HG03025 (cell line): Measurements from ENCODE around the gene FAM163B.

Experiments
- ATAC-seq: cut with Tn5 transposase; IDR thresholded peaks from one replicate; pipeline ENCODE4 v1.9.1; 2021; ENCODE audit warnings: mild to moderate bottlenecking, moderate library complexity; ENCODE audit not compliant: unreplicated experiment, low FRiP score

Gene FAM163B

GRCh38 chr9:133621725-133622267 is 12.6 kb upstream of the FAM163B start:
- no peak for ATAC-seq

GRCh38 chr9:133619791-133620190 is 10.6 kb upstream of the FAM163B start:
- no peak for ATAC-seq

- ATAC-seq = no peak
Observed at GRCh38 chr9:133618726-133619125, 9.5 kb upstream of the FAM163B start.

- no peak for ATAC-seq
Observed at GRCh38 chr9:133616643-133617405, 7.6 kb upstream of the FAM163B start.

- no peak for ATAC-seq
Observed at GRCh38 chr9:133615606-133616188, 6.5 kb upstream of the FAM163B start.

- no peak for ATAC-seq
Observed at GRCh38 chr9:133615186-133615585, 6.0 kb upstream of the FAM163B start.

GRCh38 chr9:133614678-133615077 is 5.5 kb upstream of the FAM163B start:
- no peak for ATAC-seq

GRCh38 chr9:133614056-133614455 is 4.9 kb upstream of the FAM163B start:
- ATAC-seq = no peak

GRCh38 chr9:133613432-133613831 is 4.2 kb upstream of the FAM163B start:
- no peak for ATAC-seq

GRCh38 chr9:133612816-133613215 is 3.6 kb upstream of the FAM163B start:
- no peak for ATAC-seq

GRCh38 chr9:133612051-133612450 is 2.9 kb upstream of the FAM163B start:
- ATAC-seq = no peak

GRCh38 chr9:133610845-133611244 is 1.7 kb upstream of the FAM163B start:
- no peak for ATAC-seq

- no peak for ATAC-seq
Observed at GRCh38 chr9:133608889-133609288, 300 bp downstream of the FAM163B start.

GRCh38 chr9:133608382-133608781 is 807 bp downstream of the FAM163B start:
- ATAC-seq = no peak

- ATAC-seq = no peak
Observed at GRCh38 chr9:133607976-133608375, 1.2 kb downstream of the FAM163B start.

- no peak for ATAC-seq
Observed at GRCh38 chr9:133607381-133607780, 1.8 kb downstream of the FAM163B start.

- no peak for ATAC-seq
Observed at GRCh38 chr9:133606708-133607025, 2.5 kb downstream of the FAM163B start.

- no peak for ATAC-seq
Observed at GRCh38 chr9:133605856-133606707, 3.1 kb downstream of the FAM163B start.

- ATAC-seq = no peak
Observed at GRCh38 chr9:133605446-133605845, 3.7 kb downstream of the FAM163B start.

- ATAC-seq = no peak
Observed at GRCh38 chr9:133604856-133605255, 4.3 kb downstream of the FAM163B start.

- ATAC-seq = no peak
Observed at GRCh38 chr9:133604214-133604613, 5.0 kb downstream of the FAM163B start.
